Peyer's patch (tissue), 4 donors: Measurements from ENCODE around the gene LEAP2.

Experiments
- POLR2A ChIP-seq, 2 donors: fragments of 450-650 bp; IDR thresholded peaks; one replicate each; pipeline ENCODE4 v1.5.1; 2017; ENCODE audit warnings: antibody characterized with exemption in 2 of 2, mild to moderate bottlenecking in 2 of 2, moderate library complexity in 2 of 2
- TF ChIP-seq, protein P1 (sequence below), 6 experiments: fragments of 450-650 bp in 4 of 6; fragments of 200-600 bp in 2 of 6; sonication (generic) in 1 of 6; IDR thresholded peaks; one replicate each; pipeline ENCODE4 v1.5.1; 2017 to 2019; ENCODE audit warnings: antibody characterized with exemption in 6 of 6, mild to moderate bottlenecking in 3 of 6, moderate library complexity in 1 of 6

DNA sequence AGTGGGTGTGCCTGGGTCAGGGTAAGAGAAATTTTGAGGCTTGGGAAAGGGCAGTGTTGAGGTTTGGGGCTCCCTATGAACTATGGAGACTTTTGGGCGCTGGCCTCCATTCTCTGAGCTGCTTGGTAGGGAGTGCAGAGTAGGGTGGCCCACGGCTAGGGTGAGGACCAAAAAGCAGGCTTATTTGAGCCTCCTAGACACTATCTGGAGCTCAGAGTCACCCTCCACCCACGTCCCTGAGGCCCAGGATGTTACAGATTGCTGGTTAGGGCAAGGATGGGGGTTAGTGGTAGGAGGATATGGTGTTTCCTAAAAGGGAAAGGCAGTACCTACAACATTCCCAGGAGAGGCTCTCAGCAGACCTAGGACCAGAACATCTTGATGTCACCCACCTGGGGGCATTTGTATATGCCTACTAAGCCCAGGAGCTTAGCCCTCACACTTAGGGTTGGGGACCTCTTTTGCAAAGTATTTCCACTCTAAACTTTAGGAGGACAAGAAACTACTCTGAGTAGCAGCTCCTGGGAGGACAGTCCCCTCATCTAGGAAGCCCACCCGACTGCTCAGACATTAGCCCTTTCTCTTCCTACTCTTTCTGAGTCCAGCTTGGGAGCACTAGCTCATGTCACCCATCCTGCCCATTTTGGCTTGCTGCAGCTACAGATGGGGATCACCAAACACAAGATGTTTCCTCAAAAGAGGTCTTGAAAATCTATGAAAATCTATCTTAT, 45.4 kb upstream of the LEAP2 start:
- TF ChIP-seq, protein P1, sequence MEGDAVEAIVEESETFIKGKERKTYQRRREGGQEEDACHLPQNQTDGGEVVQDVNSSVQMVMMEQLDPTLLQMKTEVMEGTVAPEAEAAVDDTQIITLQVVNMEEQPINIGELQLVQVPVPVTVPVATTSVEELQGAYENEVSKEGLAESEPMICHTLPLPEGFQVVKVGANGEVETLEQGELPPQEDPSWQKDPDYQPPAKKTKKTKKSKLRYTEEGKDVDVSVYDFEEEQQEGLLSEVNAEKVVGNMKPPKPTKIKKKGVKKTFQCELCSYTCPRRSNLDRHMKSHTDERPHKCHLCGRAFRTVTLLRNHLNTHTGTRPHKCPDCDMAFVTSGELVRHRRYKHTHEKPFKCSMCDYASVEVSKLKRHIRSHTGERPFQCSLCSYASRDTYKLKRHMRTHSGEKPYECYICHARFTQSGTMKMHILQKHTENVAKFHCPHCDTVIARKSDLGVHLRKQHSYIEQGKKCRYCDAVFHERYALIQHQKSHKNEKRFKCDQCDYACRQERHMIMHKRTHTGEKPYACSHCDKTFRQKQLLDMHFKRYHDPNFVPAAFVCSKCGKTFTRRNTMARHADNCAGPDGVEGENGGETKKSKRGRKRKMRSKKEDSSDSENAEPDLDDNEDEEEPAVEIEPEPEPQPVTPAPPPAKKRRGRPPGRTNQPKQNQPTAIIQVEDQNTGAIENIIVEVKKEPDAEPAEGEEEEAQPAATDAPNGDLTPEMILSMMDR (IDR thresholded peaks at IDR 0.05), result no peak
- no peak for TF ChIP-seq POLR2A (IDR thresholded peaks at IDR 0.05)
